NCI-H345 (cell line): ENCODE results near the gene CMIP.
"Not testable (repeated sequence)": the region's sequence is repeated elsewhere in the genome, so short reads cannot be mapped to it uniquely, and the experiment has no call there.

Source experiments
- DNase-seq: peaks from one replicate; lab custom pipeline; 2025; lab: John Stamatoyannopoulos, UW

CMIP gene

GRCh38 chr16:81568749-81569087, 124.1 kb downstream of the CMIP start:
- DNase-seq = no peak

GRCh38 chr16:81569361-81570034, 124.9 kb downstream of the CMIP start:
- DNase-seq = no peak

- no peak for DNase-seq
These were observed 125.7 kb downstream of the CMIP start for GRCh38 chr16:81570151-81570846.

GRCh38 chr16:81571175-81571574, 126.6 kb downstream of the CMIP start:
- no peak for DNase-seq

GRCh38 chr16:81571592-81572385, 127.2 kb downstream of the CMIP start:
- DNase-seq = no peak

- DNase-seq = no peak
These were observed 128.0 kb downstream of the CMIP start for GRCh38 chr16:81572386-81573144.

- DNase-seq = no peak
These were observed 129.0 kb downstream of the CMIP start for GRCh38 chr16:81573533-81574020.

- DNase-seq = no peak
These were observed 129.6 kb downstream of the CMIP start for GRCh38 chr16:81574168-81574567.

- DNase-seq = no peak
These were observed 130.7 kb downstream of the CMIP start for GRCh38 chr16:81575307-81575706.

- DNase-seq = no peak
These were observed 131.2 kb downstream of the CMIP start for GRCh38 chr16:81575834-81576233.

GRCh38 chr16:81576696-81577095, 132.1 kb downstream of the CMIP start:
- DNase-seq = no peak

- not testable (repeated sequence) for DNase-seq
These were observed 132.7 kb downstream of the CMIP start for GRCh38 chr16:81577272-81577671.

GRCh38 chr16:81578076-81578475, 133.5 kb downstream of the CMIP start:
- DNase-seq = no peak

- no peak for DNase-seq
These were observed 134.2 kb downstream of the CMIP start for GRCh38 chr16:81578636-81579413.

- no peak for DNase-seq
These were observed 136.5 kb downstream of the CMIP start for GRCh38 chr16:81581107-81581506.

- DNase-seq = no peak
These were observed 138.2 kb downstream of the CMIP start for GRCh38 chr16:81582655-81583441.

- no peak for DNase-seq
These were observed 139.5 kb downstream of the CMIP start for GRCh38 chr16:81583893-81584631.

GRCh38 chr16:81585785-81586184, 141.2 kb downstream of the CMIP start:
- no peak for DNase-seq

- DNase-seq = no peak
These were observed 141.8 kb downstream of the CMIP start for GRCh38 chr16:81586417-81586816.
